GM23338 (cell line): ENCODE measurements around the gene MSL3. TPM values are rescaled to one million over a fixed set of nuclear protein-coding genes. Genes with fewer than 3 reads are reported as not detected.

Experiments
- ATAC-seq: fragments of 200-7000 bp; cut with Tn5 transposase; 3 replicates; pipeline ENCODE4 v1.9.1; 2020
- DNase-seq: peaks from one replicate; pipeline ENCODE4 v3.0.0-alpha.2; 2015; ENCODE audit warnings: low spot score
- H2AFZ ChIP-seq: fragments of 200-600 bp; sonication (generic); 2 replicates; pipeline ENCODE4 v1.8.0; 2016; ENCODE audit warnings: antibody characterized with exemption, mild to moderate bottlenecking, moderate library complexity
- H3F3A ChIP-seq: fragments of 200-600 bp; sonication (generic); replicated peaks from 2 replicates; pipeline ENCODE4 v1.8.0; 2017; ENCODE audit warnings: antibody characterized with exemption, mixed run types, low read depth
- H3K27ac ChIP-seq: fragments of 200-600 bp; sonication (generic); 2 replicates; pipeline ENCODE4 v1.6.1; 2016; ENCODE audit warnings: low read depth
- H3K27me3 ChIP-seq: fragments of 200-600 bp; sonication (generic); 2 replicates; pipeline ENCODE4 v1.8.0; 2016; ENCODE audit warnings: mild to moderate bottlenecking, mixed run types, moderate library complexity; ENCODE audit not compliant: insufficient read depth
- H3K36me3 ChIP-seq: fragments of 200-600 bp; sonication (generic); 2 replicates; pipeline ENCODE4 v1.8.0; 2016; ENCODE audit warnings: mild to moderate bottlenecking; ENCODE audit not compliant: insufficient read depth
- H3K4me1 ChIP-seq: fragments of 200-600 bp; sonication (generic); 2 replicates; pipeline ENCODE4 v1.8.0; 2016; ENCODE audit warnings: mild to moderate bottlenecking, moderate library complexity; ENCODE audit not compliant: insufficient read depth
- H3K4me2 ChIP-seq: fragments of 200-600 bp; sonication (generic); 2 replicates; pipeline ENCODE4 v1.7.1; 2017; ENCODE audit warnings: mixed run types
- H3K4me3 ChIP-seq: fragments of 200-600 bp; sonication (generic); 2 replicates; pipeline ENCODE4 v1.6.1; 2016; ENCODE audit warnings: mixed run types
- H3K79me2 ChIP-seq: fragments of 200-600 bp; sonication (generic); replicated peaks from 2 replicates; pipeline ENCODE4 v1.8.0; 2017; ENCODE audit warnings: mild to moderate bottlenecking; ENCODE audit not compliant: insufficient read depth
- H3K9me2 ChIP-seq: fragments of 200-600 bp; sonication (generic); 2 replicates; pipeline ENCODE4 v1.8.0; 2017; ENCODE audit not compliant: insufficient read depth
- H4K20me1 ChIP-seq: fragments of 200-600 bp; sonication (generic); replicated peaks from 2 replicates; pipeline ENCODE4 v1.8.0; 2017; ENCODE audit warnings: mild to moderate bottlenecking; ENCODE audit not compliant: insufficient read depth
- H3K27ac Mint-ChIP-seq: 2 replicates; pipeline ENCODE4 v1.8.0; 2020; ENCODE audit warnings: inconsistent platforms, mild to moderate bottlenecking, moderate library complexity, mixed read lengths
- H3K27me3 Mint-ChIP-seq: 3 replicates; pipeline ENCODE4 v1.8.0; 2022; ENCODE audit warnings: low read depth, mild to moderate bottlenecking, moderate library complexity, mixed read lengths, inconsistent platforms; ENCODE audit not compliant: insufficient read depth, poor library complexity
- H3K36me3 Mint-ChIP-seq: 3 replicates; pipeline ENCODE4 v1.8.0; 2021; ENCODE audit warnings: low read depth, mild to moderate bottlenecking, inconsistent platforms, moderate library complexity, mixed read lengths
- H3K4me1 Mint-ChIP-seq: 3 replicates; pipeline ENCODE4 v1.8.0; 2020; ENCODE audit warnings: mild to moderate bottlenecking, inconsistent platforms, mixed read lengths
- H3K4me3 Mint-ChIP-seq: 3 replicates; pipeline ENCODE4 v1.8.0; 2021; ENCODE audit warnings: moderate library complexity, mild to moderate bottlenecking, inconsistent platforms, mixed read lengths
- H3K9me3 Mint-ChIP-seq: 3 replicates; pipeline ENCODE4 v1.8.0; 2020; ENCODE audit warnings: moderate library complexity, mild to moderate bottlenecking, inconsistent platforms, mixed read lengths
- CREB1 ChIP-seq: fragments of 250-450 bp; sonication (Bioruptor Pico); IDR thresholded peaks from 2 replicates; pipeline ENCODE4 v1.5.0; 2020; ENCODE audit warnings: low read depth, mild to moderate bottlenecking, moderate library complexity
- CTCF ChIP-seq, 2 experiments: fragments of 200-600 bp in 1 of 2; sonication (generic) in 1 of 2; conservative IDR thresholded peaks; 2 replicates each; pipeline versions ENCODE4 v1.5.1 to v1.6.1; 2016 to 2017; ENCODE audit warnings: antibody characterized with exemption in 2 of 2, low read depth in 2 of 2, mild to moderate bottlenecking in 2 of 2, moderate library complexity in 1 of 2
- ETS1 ChIP-seq: IDR thresholded peaks from 2 replicates; pipeline ENCODE4 v1.6.1; 2016; ENCODE audit warnings: antibody characterized with exemption
- EZH2 ChIP-seq: fragments of 200-600 bp; sonication (generic); IDR thresholded peaks from one replicate; pipeline ENCODE4 v1.8.0; 2017; ENCODE audit warnings: antibody characterized with exemption, mild to moderate bottlenecking, low read depth; ENCODE audit not compliant: unreplicated experiment
- EZH2phosphoT487 ChIP-seq: fragments of 200-600 bp; sonication (generic); IDR thresholded peaks from one replicate; pipeline ENCODE4 v1.8.1; 2018; ENCODE audit warnings: antibody characterized with exemption; ENCODE audit not compliant: unreplicated experiment
- JUNB ChIP-seq: IDR thresholded peaks from one replicate; pipeline ENCODE4 v1.6.1; 2016; ENCODE audit warnings: antibody characterized with exemption; ENCODE audit not compliant: unreplicated experiment
- NANOG ChIP-seq: IDR thresholded peaks from 2 replicates; pipeline ENCODE4 v1.6.1; 2016; ENCODE audit warnings: antibody characterized with exemption, borderline replicate concordance
- POLR2AphosphoS5 ChIP-seq: IDR thresholded peaks from 2 replicates; pipeline ENCODE4 v1.6.1; 2016; ENCODE audit warnings: antibody characterized with exemption, low read depth
- STAT1 ChIP-seq: IDR thresholded peaks from one replicate; pipeline ENCODE4 v1.6.1; 2016; ENCODE audit warnings: antibody characterized with exemption; ENCODE audit not compliant: unreplicated experiment
- ZNF331 ChIP-seq: fragments of 250-450 bp; sonication (Bioruptor Pico); IDR thresholded peaks from 2 replicates; pipeline ENCODE4 v1.5.0; 2020; ENCODE audit warnings: low read depth, mild to moderate bottlenecking, moderate library complexity
- ZNF462 ChIP-seq: fragments of 250-450 bp; sonication (Bioruptor Pico); IDR thresholded peaks from 2 replicates; pipeline ENCODE4 v1.5.0; 2020; ENCODE audit warnings: mild to moderate bottlenecking, moderate library complexity
- polyA plus RNA-seq: library from polyadenylated mRNA; unstranded; fragments of >200 nt; fragmentation: Nextera tagmentation; extraction: Ambion mirVana; gene quantifications from 2 replicates; pipeline ENCODE4 v1.2.1, GENCODE V29; 2016
- total RNA-seq: library from RNA; depleted of rRNA; stranded (reverse); fragments of >200 nt; shearing (Covaris generic); gene quantifications from 2 replicates; pipeline ENCODE4 v1.2.3, GENCODE V29; 2014
- TF ChIP-seq, protein P1 (sequence below): IDR thresholded peaks from one replicate; pipeline ENCODE4 v1.6.1; 2018; ENCODE audit warnings: antibody characterized with exemption; ENCODE audit not compliant: unreplicated experiment

MSL3 gene
- total and polyA plus RNA-seq, 2 experiments from 2014 or later: 13.9 to 18.9 TPM

- H3K27ac ChIP-seq: no peak overlapping the region
- no peaks in the 10 kb centered on the region for H3K9me2 ChIP-seq
- H3K9me3 Mint-ChIP-seq: no peaks in the 10 kb centered on the region
- H3K27me3 ChIP-seq: no peaks in the 10 kb centered on the region
- no peaks in the 10 kb centered on the region for H4K20me1 ChIP-seq
- H3K36me3 ChIP-seq: no peaks in the 10 kb centered on the region
- no peak for DNase-seq
- H3K36me3 Mint-ChIP-seq: no peaks in the 10 kb centered on the region
- no peak for TF ChIP-seq CREB1 (CRISPR knock-in tag)
- TF ChIP-seq ETS1: no peak
- TF ChIP-seq, protein P1, sequence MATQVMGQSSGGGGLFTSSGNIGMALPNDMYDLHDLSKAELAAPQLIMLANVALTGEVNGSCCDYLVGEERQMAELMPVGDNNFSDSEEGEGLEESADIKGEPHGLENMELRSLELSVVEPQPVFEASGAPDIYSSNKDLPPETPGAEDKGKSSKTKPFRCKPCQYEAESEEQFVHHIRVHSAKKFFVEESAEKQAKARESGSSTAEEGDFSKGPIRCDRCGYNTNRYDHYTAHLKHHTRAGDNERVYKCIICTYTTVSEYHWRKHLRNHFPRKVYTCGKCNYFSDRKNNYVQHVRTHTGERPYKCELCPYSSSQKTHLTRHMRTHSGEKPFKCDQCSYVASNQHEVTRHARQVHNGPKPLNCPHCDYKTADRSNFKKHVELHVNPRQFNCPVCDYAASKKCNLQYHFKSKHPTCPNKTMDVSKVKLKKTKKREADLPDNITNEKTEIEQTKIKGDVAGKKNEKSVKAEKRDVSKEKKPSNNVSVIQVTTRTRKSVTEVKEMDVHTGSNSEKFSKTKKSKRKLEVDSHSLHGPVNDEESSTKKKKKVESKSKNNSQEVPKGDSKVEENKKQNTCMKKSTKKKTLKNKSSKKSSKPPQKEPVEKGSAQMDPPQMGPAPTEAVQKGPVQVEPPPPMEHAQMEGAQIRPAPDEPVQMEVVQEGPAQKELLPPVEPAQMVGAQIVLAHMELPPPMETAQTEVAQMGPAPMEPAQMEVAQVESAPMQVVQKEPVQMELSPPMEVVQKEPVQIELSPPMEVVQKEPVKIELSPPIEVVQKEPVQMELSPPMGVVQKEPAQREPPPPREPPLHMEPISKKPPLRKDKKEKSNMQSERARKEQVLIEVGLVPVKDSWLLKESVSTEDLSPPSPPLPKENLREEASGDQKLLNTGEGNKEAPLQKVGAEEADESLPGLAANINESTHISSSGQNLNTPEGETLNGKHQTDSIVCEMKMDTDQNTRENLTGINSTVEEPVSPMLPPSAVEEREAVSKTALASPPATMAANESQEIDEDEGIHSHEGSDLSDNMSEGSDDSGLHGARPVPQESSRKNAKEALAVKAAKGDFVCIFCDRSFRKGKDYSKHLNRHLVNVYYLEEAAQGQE: no peak
- TF ChIP-seq CTCF (conservative IDR thresholded peaks at IDR 0.05; ENCODE audit: low read depth in 2 of 2): no peak
- TF ChIP-seq NANOG: no peak
- TF ChIP-seq EZH2phosphoT487: no peak
- no peak for TF ChIP-seq JUNB
- no peak for TF ChIP-seq STAT1
- TF ChIP-seq ZNF331 (CRISPR knock-in tag): no peak
- TF ChIP-seq ZNF462 (CRISPR knock-in tag): no peak
- TF ChIP-seq POLR2AphosphoS5: no peak
- no peak for TF ChIP-seq EZH2
- no peak for ATAC-seq
- no peak overlapping the region for H3K4me2 ChIP-seq
- no peak overlapping the region for H3K4me3 ChIP-seq
- H3K4me1 ChIP-seq: no peaks in the 10 kb centered on the region
- no peaks in the 10 kb centered on the region; the same call in 2 of the 3 replicates for H3K4me1 Mint-ChIP-seq
- H3K79me2 ChIP-seq: no peaks in the 10 kb centered on the region
- H3F3A ChIP-seq: no peaks in the 10 kb centered on the region
- H2AFZ ChIP-seq: no peak overlapping the region
- H3K27me3 Mint-ChIP-seq: no peaks in the 10 kb centered on the region
- H3K27ac Mint-ChIP-seq: no peak overlapping the region
- no peak overlapping the region for H3K4me3 Mint-ChIP-seq
Observed at GRCh38 chrX:11745881-11746280, 12.2 kb upstream of the MSL3 start.
